Measurements from ENCODE around the gene TNFAIP8L1. TPM values are rescaled to one million over a fixed set of nuclear protein-coding genes. Genes with fewer than 3 reads are reported as not detected.

TNFAIP8L1 gene
- polyA plus RNA-seq, 1 donor (not counting 4 experiments of a cell fraction or from before 2014, with no cell fraction given), result 4.7 TPM

DNA sequence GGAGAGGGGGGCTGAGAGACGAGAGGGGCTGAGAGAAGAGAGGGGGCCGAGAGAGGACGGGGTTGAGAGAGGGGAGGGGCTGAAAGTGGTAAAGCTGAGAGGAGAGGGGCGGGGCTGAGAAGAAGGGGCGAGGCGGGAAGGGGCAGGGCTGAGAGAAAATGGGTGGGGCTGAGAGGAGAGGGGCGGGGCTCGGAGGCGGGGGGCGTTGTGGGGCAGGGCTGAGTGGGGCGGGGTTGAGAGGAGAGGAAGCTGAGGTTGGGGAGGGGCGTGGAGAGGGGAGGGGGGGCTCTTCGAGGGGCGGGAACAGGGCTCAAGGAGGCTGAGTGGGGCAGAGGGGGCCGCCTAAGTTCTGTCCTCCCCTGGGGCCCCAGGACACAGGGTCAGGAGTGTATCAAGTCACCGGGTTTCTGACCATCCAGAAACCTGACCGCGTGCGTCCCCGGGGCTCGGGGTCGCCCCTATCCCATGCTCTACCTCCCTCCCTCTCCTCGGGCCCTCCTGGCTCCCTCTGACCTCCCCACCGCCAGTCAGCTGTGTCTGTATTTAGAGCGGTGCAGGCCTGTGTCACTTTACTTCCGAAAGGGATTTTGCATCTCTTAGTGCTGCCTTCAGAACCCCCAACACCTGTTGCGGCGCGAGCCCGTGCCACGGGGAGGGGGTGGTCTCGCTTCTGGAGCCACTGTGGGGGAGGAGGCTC lies 41.2 kb upstream of the TNFAIP8L1 start:
- TF ChIP-seq, protein P1, sequence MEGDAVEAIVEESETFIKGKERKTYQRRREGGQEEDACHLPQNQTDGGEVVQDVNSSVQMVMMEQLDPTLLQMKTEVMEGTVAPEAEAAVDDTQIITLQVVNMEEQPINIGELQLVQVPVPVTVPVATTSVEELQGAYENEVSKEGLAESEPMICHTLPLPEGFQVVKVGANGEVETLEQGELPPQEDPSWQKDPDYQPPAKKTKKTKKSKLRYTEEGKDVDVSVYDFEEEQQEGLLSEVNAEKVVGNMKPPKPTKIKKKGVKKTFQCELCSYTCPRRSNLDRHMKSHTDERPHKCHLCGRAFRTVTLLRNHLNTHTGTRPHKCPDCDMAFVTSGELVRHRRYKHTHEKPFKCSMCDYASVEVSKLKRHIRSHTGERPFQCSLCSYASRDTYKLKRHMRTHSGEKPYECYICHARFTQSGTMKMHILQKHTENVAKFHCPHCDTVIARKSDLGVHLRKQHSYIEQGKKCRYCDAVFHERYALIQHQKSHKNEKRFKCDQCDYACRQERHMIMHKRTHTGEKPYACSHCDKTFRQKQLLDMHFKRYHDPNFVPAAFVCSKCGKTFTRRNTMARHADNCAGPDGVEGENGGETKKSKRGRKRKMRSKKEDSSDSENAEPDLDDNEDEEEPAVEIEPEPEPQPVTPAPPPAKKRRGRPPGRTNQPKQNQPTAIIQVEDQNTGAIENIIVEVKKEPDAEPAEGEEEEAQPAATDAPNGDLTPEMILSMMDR (optimal IDR thresholded peaks at IDR 0.05 in 1 of 3, IDR thresholded peaks at IDR 0.05 in 1 of 3, conservative IDR thresholded peaks at IDR 0.05 in 1 of 3; ENCODE audit: extremely low read depth in 1 of 3, insufficient read depth in 2 of 3, low read length in 3 of 3), result no peak
- TF ChIP-seq EZH2 (IDR thresholded peaks at IDR 0.05; ENCODE audit: low read length), result no peak
- Histone ChIP-seq H3K27ac (ENCODE audit: control insufficient read depth, insufficient read depth, low read length) (no peak overlapping the region), H3K4me1 (ENCODE audit: control insufficient read depth, extremely low read depth, insufficient read depth, low read length) (peaks cover 7% of the 10 kb centered on the region), H4K20me1 (ENCODE audit: control insufficient read depth, extremely low read depth, insufficient read depth, low read length) (no peaks in the 10 kb centered on the region), H3K9me3 (ENCODE audit: control insufficient read depth, low read depth, low read length) (no peaks in the 10 kb centered on the region), H3K27me3 (ENCODE audit: control insufficient read depth, extremely low read depth, insufficient read depth, low read length) (no peaks in the 10 kb centered on the region), H3K79me2 (ENCODE audit: control insufficient read depth, insufficient read depth, low read length) (no peaks in the 10 kb centered on the region), H3K4me3 (ENCODE audit: control insufficient read depth in 2 of 3, extremely low read depth in 1 of 3, insufficient read depth in 2 of 3, low read depth in 1 of 3, low read length in 3 of 3) (peak overlapping the region in 2 of 3 experiments; percentile 12 to 14), H3K36me3 (ENCODE audit: control insufficient read depth in 2 of 2, extremely low read depth in 1 of 2, insufficient read depth in 2 of 2, low read length in 2 of 2) (no peaks in the 10 kb centered on the region), H3K9ac (ENCODE audit: control insufficient read depth, extremely low read depth, insufficient read depth, low read length) (no peak overlapping the region), H3K4me2 (ENCODE audit: control insufficient read depth, extremely low read depth, insufficient read depth, low read depth, low read length) (peak overlapping the region; percentile 45), H3K9me1 (ENCODE audit: control insufficient read depth, extremely low read depth, insufficient read depth, low read length) (no peaks in the 10 kb centered on the region), H2AFZ (ENCODE audit: control insufficient read depth, low read length) (peak overlapping the region; percentile 6)
- dilution Hi-C loops (cut with MboI; ENCODE audit: extremely low pct_ligation_motif_present, low sequenced_read_pairs), result no loop called here
- DNase-seq (ENCODE audit: low read depth, low spot score) (no peak), FAIRE-seq (no peak)

- FAIRE-seq, result no peak
- no peak overlapping the region for H3K27ac ChIP-seq (ENCODE audit: control insufficient read depth, insufficient read depth, low read length)
- TF ChIP-seq, protein P1 (optimal IDR thresholded peaks at IDR 0.05 in 1 of 3, IDR thresholded peaks at IDR 0.05 in 1 of 3, conservative IDR thresholded peaks at IDR 0.05 in 1 of 3; ENCODE audit: extremely low read depth in 1 of 3, insufficient read depth in 2 of 3, low read length in 3 of 3), result no peak
- no peak for TF ChIP-seq EZH2 (IDR thresholded peaks at IDR 0.05; ENCODE audit: low read length)
Measured at GRCh38 chr19:4598712-4599111, 40.6 kb upstream of the TNFAIP8L1 start.

More at GRCh38 chr19:4598712-4599111, 40.6 kb upstream of the TNFAIP8L1 start:
- Histone ChIP-seq H3K79me2 (ENCODE audit: control insufficient read depth, insufficient read depth, low read length) (no peaks in the 10 kb centered on the region), H4K20me1 (ENCODE audit: control insufficient read depth, extremely low read depth, insufficient read depth, low read length) (no peaks in the 10 kb centered on the region), H3K4me2 (ENCODE audit: control insufficient read depth, extremely low read depth, insufficient read depth, low read depth, low read length) (no peak overlapping the region), H3K4me3 (ENCODE audit: control insufficient read depth in 2 of 3, extremely low read depth in 1 of 3, insufficient read depth in 2 of 3, low read depth in 1 of 3, low read length in 3 of 3) (no peak overlapping the region), H3K4me1 (ENCODE audit: control insufficient read depth, extremely low read depth, insufficient read depth, low read length) (peaks cover 7% of the 10 kb centered on the region), H2AFZ (ENCODE audit: control insufficient read depth, low read length) (no peak overlapping the region), H3K36me3 (ENCODE audit: control insufficient read depth in 2 of 2, extremely low read depth in 1 of 2, insufficient read depth in 2 of 2, low read length in 2 of 2) (no peaks in the 10 kb centered on the region), H3K9me3 (ENCODE audit: control insufficient read depth, low read depth, low read length) (no peaks in the 10 kb centered on the region), H3K9me1 (ENCODE audit: control insufficient read depth, extremely low read depth, insufficient read depth, low read length) (no peaks in the 10 kb centered on the region), H3K9ac (ENCODE audit: control insufficient read depth, extremely low read depth, insufficient read depth, low read length) (no peak overlapping the region), H3K27me3 (ENCODE audit: control insufficient read depth, extremely low read depth, insufficient read depth, low read length) (no peaks in the 10 kb centered on the region)
- DNase-seq (ENCODE audit: low read depth, low spot score), result no peak
- dilution Hi-C loops (cut with MboI; ENCODE audit: extremely low pct_ligation_motif_present, low sequenced_read_pairs), result no loop called here

Data from keratinocyte (primary cell).